Measurements from ENCODE around the gene POU2AF2.

DNA sequence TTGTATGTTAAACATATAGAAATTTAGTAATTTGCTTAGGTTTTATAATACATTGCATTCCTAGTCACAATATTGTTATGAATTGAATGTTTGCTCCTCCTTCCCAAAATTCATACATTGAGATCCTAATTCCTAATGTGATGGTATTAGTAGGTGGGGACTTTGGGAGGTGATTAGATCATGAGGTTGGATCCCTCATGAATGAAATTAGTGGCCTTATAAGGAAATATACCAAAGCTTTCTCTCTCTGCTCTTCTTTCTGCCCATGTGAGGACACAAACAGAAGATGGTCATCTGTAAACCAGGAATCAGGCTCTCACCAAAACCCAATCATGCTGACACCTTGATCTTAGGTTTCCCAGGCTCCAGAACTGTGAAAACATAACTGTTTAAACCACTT is 41.3 kb upstream of the POU2AF2 start:
- TF ChIP-seq POLR2AphosphoS5 (IDR thresholded peaks at IDR 0.05) (no peak), EP300 (IDR thresholded peaks at IDR 0.05) (no peak), POLR2A (IDR thresholded peaks at IDR 0.05; ENCODE audit: low read depth) (no peak)
- TF ChIP-seq, protein P1, sequence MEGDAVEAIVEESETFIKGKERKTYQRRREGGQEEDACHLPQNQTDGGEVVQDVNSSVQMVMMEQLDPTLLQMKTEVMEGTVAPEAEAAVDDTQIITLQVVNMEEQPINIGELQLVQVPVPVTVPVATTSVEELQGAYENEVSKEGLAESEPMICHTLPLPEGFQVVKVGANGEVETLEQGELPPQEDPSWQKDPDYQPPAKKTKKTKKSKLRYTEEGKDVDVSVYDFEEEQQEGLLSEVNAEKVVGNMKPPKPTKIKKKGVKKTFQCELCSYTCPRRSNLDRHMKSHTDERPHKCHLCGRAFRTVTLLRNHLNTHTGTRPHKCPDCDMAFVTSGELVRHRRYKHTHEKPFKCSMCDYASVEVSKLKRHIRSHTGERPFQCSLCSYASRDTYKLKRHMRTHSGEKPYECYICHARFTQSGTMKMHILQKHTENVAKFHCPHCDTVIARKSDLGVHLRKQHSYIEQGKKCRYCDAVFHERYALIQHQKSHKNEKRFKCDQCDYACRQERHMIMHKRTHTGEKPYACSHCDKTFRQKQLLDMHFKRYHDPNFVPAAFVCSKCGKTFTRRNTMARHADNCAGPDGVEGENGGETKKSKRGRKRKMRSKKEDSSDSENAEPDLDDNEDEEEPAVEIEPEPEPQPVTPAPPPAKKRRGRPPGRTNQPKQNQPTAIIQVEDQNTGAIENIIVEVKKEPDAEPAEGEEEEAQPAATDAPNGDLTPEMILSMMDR (IDR thresholded peaks at IDR 0.05), result no peak

All from esophagus muscularis mucosa (tissue), 4 donors.